ENCODE results near the gene MTHFD1L. TPM values are rescaled to one million over a fixed set of nuclear protein-coding genes. Genes with fewer than 3 reads are reported as not detected.

Gene MTHFD1L
- total RNA-seq, 3 donors from 2014 or later (not counting 1 experiment from before 2014, with no cell fraction given), result 3.8 to 4.5 (median 4.3) TPM

- H3K4me3 Mint-ChIP-seq, result no peak overlapping the region
- H3K9me3 Mint-ChIP-seq, result no peaks in the 10 kb centered on the region
- no peaks in the 10 kb centered on the region for H3K4me1 ChIP-seq (ENCODE audit: control insufficient read depth, insufficient read depth, low read length)
- no peaks in the 10 kb centered on the region for H3K36me3 Mint-ChIP-seq
- no peak overlapping the region for H3K4me3 ChIP-seq (ENCODE audit: low read length)
- DNase-seq, result no peak
- H3K36me3 ChIP-seq (ENCODE audit: control insufficient read depth, insufficient read depth, low read length), result no peaks in the 10 kb centered on the region
- H3K9me3 ChIP-seq (ENCODE audit: control insufficient read depth, insufficient read depth, low read length), result no peaks in the 10 kb centered on the region
- no peaks in the 10 kb centered on the region for H3K4me1 Mint-ChIP-seq
- 94% methylated on average over 4 of the region's 5 CpGs for WGBS (ENCODE audit: insufficient coverage)
- no peaks in the 10 kb centered on the region for H3K27me3 Mint-ChIP-seq (ENCODE audit: low read depth in 2 of 2)
- H3K27me3 ChIP-seq (ENCODE audit: control insufficient read depth, insufficient read depth, low read length), result no peaks in the 10 kb centered on the region
- no peak overlapping the region for H3K27ac Mint-ChIP-seq
- TF ChIP-seq CTCF (IDR thresholded peaks at IDR 0.05), result no peak
- no peak overlapping the region for H3K27ac ChIP-seq (ENCODE audit: low read length)
- intact Hi-C loops (cut with micrococcal nuclease), result no loop called here
- ATAC-seq, result no peak
Observed at GRCh38 chr6:151128763-151129370, 263.4 kb downstream of the MTHFD1L start.

GRCh38 chr6:151130329-151130728 lies 264.8 kb downstream of the MTHFD1L start:
- 68% methylated on average over 5 of the region's 6 CpGs for WGBS (ENCODE audit: insufficient coverage)
- no peak overlapping the region for H3K27ac Mint-ChIP-seq
- Histone ChIP-seq H3K27me3 (ENCODE audit: control insufficient read depth, insufficient read depth, low read length) (no peaks in the 10 kb centered on the region), H3K4me3 (ENCODE audit: low read length) (no peak overlapping the region), H3K36me3 (ENCODE audit: control insufficient read depth, insufficient read depth, low read length) (no peaks in the 10 kb centered on the region), H3K27ac (ENCODE audit: low read length) (no peak overlapping the region), H3K9me3 (ENCODE audit: control insufficient read depth, insufficient read depth, low read length) (no peaks in the 10 kb centered on the region), H3K4me1 (ENCODE audit: control insufficient read depth, insufficient read depth, low read length) (no peaks in the 10 kb centered on the region)
- H3K4me3 Mint-ChIP-seq, result no peak overlapping the region
- no peaks in the 10 kb centered on the region for H3K9me3 Mint-ChIP-seq
- H3K36me3 Mint-ChIP-seq, result no peaks in the 10 kb centered on the region
- no peak for ATAC-seq
- DNase-seq, result no peak
- intact Hi-C loops (cut with micrococcal nuclease), result no loop called here
- no peaks in the 10 kb centered on the region for H3K4me1 Mint-ChIP-seq
- TF ChIP-seq CTCF (IDR thresholded peaks at IDR 0.05), result no peak
- H3K27me3 Mint-ChIP-seq (ENCODE audit: low read depth in 2 of 2), result peaks cover 0 to 4% of the 10 kb centered on the region in 2 donors

- Histone ChIP-seq H3K4me3 (ENCODE audit: low read length) (no peak overlapping the region), H3K9me3 (ENCODE audit: control insufficient read depth, insufficient read depth, low read length) (no peaks in the 10 kb centered on the region), H3K27me3 (ENCODE audit: control insufficient read depth, insufficient read depth, low read length) (no peaks in the 10 kb centered on the region), H3K36me3 (ENCODE audit: control insufficient read depth, insufficient read depth, low read length) (no peaks in the 10 kb centered on the region), H3K27ac (ENCODE audit: low read length) (no peak overlapping the region), H3K4me1 (ENCODE audit: control insufficient read depth, insufficient read depth, low read length) (no peaks in the 10 kb centered on the region)
- ATAC-seq, result no peak
- no peaks in the 10 kb centered on the region for H3K4me1 Mint-ChIP-seq
- TF ChIP-seq CTCF (IDR thresholded peaks at IDR 0.05), result no peak
- no peak for DNase-seq
- peaks cover 0 to 4% of the 10 kb centered on the region in 2 donors for H3K27me3 Mint-ChIP-seq (ENCODE audit: low read depth in 2 of 2)
- H3K9me3 Mint-ChIP-seq, result no peaks in the 10 kb centered on the region
- no peak overlapping the region for H3K4me3 Mint-ChIP-seq
- 88% methylated on average over 2 of the region's 3 CpGs for WGBS (ENCODE audit: insufficient coverage)
- H3K27ac Mint-ChIP-seq, result no peak overlapping the region
- intact Hi-C loops (cut with micrococcal nuclease), result no loop called here
- no peaks in the 10 kb centered on the region for H3K36me3 Mint-ChIP-seq
Observed at GRCh38 chr6:151131324-151132007, 266.0 kb downstream of the MTHFD1L start.
